ENCODE measurements around the gene MRNIP.

DNA sequence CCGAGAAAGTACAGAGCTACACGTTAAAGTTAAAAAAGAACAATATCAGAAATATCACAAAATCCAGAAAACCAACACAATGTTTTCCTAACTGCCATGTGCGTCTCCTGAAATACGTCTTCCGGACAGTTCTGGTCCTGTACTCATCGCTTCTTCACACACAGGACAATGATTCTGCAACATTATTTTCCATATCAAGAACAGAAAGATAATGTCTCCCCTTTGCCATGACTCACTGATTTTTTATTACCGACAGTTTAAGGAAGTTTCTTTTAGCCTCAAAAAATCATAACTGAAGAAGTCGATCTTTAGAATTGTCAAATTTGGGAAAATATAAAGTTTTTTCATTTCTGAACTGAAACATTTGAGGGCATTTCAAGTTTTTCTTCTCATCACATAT lies 46.5 kb upstream of the MRNIP start:
- TF ChIP-seq, protein P1, sequence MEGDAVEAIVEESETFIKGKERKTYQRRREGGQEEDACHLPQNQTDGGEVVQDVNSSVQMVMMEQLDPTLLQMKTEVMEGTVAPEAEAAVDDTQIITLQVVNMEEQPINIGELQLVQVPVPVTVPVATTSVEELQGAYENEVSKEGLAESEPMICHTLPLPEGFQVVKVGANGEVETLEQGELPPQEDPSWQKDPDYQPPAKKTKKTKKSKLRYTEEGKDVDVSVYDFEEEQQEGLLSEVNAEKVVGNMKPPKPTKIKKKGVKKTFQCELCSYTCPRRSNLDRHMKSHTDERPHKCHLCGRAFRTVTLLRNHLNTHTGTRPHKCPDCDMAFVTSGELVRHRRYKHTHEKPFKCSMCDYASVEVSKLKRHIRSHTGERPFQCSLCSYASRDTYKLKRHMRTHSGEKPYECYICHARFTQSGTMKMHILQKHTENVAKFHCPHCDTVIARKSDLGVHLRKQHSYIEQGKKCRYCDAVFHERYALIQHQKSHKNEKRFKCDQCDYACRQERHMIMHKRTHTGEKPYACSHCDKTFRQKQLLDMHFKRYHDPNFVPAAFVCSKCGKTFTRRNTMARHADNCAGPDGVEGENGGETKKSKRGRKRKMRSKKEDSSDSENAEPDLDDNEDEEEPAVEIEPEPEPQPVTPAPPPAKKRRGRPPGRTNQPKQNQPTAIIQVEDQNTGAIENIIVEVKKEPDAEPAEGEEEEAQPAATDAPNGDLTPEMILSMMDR (IDR thresholded peaks at IDR 0.05 in 8 of 11, conservative IDR thresholded peaks at IDR 0.05 in 3 of 11) = no peak
- TF ChIP-seq POLR2AphosphoS5 (IDR thresholded peaks at IDR 0.05) = no peak
- no peak for TF ChIP-seq POLR2A (IDR thresholded peaks at IDR 0.05)
